ENCODE results near the gene DTX4. TPM values are rescaled to one million over a fixed set of nuclear protein-coding genes. Genes with fewer than 3 reads are reported as not detected.

Gene DTX4
- total RNA-seq, 2 experiments from 2014 or later = 0.93 to 1.0 TPM

DNA sequence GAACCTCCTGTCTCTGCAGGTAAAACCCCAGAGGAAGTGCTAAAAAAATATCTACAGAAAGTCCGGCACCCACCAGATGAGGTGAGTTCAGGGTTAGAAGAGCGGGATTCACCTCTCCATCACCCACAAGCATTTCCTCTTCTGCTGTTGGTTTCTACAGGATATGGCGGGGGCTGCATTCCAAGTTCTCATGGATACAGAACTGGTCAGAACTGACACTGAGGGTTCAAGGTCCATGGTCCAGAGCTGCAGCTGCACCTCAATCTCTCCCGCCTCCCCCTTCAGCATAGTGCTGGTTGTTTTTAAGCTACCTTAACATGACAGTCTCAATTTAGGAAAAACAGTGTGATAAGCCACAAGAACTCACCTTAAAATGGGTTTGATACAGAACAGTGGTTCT is 19.2 kb downstream of the DTX4 start:
- no peaks in the 10 kb centered on the region for H3K9me3 ChIP-seq (ENCODE audit: control insufficient read depth in 1 of 2, insufficient read depth in 1 of 2, low read length in 2 of 2)
- Mint-ChIP-seq H3K36me3 (ENCODE audit: low read depth) (peaks cover 4% of the 10 kb centered on the region), H3K9me3 (no peaks in the 10 kb centered on the region), H3K4me3 (no peak overlapping the region), H3K4me1 (ENCODE audit: low read depth) (no peaks in the 10 kb centered on the region), H3K27me3 (no peaks in the 10 kb centered on the region), H3K27ac (no peak overlapping the region)
- DNase-seq (no peak), ATAC-seq (ENCODE audit: poor library complexity) (no peak)
- no peaks in the 10 kb centered on the region for H3K36me3 ChIP-seq (ENCODE audit: insufficient read depth, low read length)
- H3K27me3 ChIP-seq (ENCODE audit: control insufficient read depth in 1 of 2, insufficient read depth in 2 of 2, low read length in 2 of 2) = no peaks in the 10 kb centered on the region
- no peak overlapping the region for H3K27ac ChIP-seq (ENCODE audit: low read depth in 1 of 2, low read length in 2 of 2)
- no peak overlapping the region for H3K4me3 ChIP-seq (ENCODE audit: low read length)
- intact Hi-C loops (cut with DNase I, micrococcal nuclease) = no loop called here
- peaks cover 5% of the 10 kb centered on the region for H3K4me1 ChIP-seq (ENCODE audit: insufficient read depth, low read length)
- TF ChIP-seq, protein P1, sequence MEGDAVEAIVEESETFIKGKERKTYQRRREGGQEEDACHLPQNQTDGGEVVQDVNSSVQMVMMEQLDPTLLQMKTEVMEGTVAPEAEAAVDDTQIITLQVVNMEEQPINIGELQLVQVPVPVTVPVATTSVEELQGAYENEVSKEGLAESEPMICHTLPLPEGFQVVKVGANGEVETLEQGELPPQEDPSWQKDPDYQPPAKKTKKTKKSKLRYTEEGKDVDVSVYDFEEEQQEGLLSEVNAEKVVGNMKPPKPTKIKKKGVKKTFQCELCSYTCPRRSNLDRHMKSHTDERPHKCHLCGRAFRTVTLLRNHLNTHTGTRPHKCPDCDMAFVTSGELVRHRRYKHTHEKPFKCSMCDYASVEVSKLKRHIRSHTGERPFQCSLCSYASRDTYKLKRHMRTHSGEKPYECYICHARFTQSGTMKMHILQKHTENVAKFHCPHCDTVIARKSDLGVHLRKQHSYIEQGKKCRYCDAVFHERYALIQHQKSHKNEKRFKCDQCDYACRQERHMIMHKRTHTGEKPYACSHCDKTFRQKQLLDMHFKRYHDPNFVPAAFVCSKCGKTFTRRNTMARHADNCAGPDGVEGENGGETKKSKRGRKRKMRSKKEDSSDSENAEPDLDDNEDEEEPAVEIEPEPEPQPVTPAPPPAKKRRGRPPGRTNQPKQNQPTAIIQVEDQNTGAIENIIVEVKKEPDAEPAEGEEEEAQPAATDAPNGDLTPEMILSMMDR (IDR thresholded peaks at IDR 0.05) = no peak
- ChIA-PET CTCF (no interaction called here), POLR2A (no interaction called here)

DNA sequence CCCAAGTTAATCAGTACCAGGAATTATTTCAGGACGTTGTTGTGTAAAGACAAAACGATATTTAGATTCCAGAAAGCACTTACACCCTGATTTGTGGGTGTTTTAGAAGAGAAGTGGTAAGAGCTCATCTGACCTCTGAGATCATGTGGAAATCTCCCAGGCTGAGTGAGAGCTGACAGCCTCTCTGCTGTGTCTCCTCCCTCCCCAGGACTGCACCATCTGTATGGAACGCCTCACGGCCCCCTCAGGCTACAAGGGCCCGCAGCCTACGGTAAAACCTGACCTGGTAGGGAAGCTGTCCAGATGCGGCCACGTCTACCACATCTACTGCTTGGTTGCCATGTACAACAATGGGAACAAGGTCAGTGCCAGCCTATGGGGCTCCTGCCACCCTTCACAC is 20.0 kb downstream of the DTX4 start:
- intact Hi-C loops (cut with DNase I, micrococcal nuclease) = no loop called here
- H3K9me3 ChIP-seq (ENCODE audit: control insufficient read depth in 1 of 2, insufficient read depth in 1 of 2, low read length in 2 of 2) = no peaks in the 10 kb centered on the region
- H3K4me3 ChIP-seq (ENCODE audit: low read length) = no peak overlapping the region
- Mint-ChIP-seq H3K36me3 (ENCODE audit: low read depth) (peaks cover 4% of the 10 kb centered on the region), H3K4me1 (ENCODE audit: low read depth) (no peaks in the 10 kb centered on the region), H3K9me3 (no peaks in the 10 kb centered on the region), H3K27me3 (no peaks in the 10 kb centered on the region), H3K27ac (no peak overlapping the region), H3K4me3 (no peak overlapping the region)
- no peaks in the 10 kb centered on the region for H3K36me3 ChIP-seq (ENCODE audit: insufficient read depth, low read length)
- H3K27ac ChIP-seq (ENCODE audit: low read depth in 1 of 2, low read length in 2 of 2) = no peak overlapping the region
- no peaks in the 10 kb centered on the region for H3K27me3 ChIP-seq (ENCODE audit: control insufficient read depth in 1 of 2, insufficient read depth in 2 of 2, low read length in 2 of 2)
- H3K4me1 ChIP-seq (ENCODE audit: insufficient read depth, low read length) = no peaks in the 10 kb centered on the region
- POLR2A ChIA-PET = no interaction called here
- no peak for ATAC-seq (ENCODE audit: poor library complexity)
- no peak for DNase-seq
- TF ChIP-seq, protein P1 (IDR thresholded peaks at IDR 0.05) = no peak
- CTCF ChIA-PET = no interaction called here

DNA sequence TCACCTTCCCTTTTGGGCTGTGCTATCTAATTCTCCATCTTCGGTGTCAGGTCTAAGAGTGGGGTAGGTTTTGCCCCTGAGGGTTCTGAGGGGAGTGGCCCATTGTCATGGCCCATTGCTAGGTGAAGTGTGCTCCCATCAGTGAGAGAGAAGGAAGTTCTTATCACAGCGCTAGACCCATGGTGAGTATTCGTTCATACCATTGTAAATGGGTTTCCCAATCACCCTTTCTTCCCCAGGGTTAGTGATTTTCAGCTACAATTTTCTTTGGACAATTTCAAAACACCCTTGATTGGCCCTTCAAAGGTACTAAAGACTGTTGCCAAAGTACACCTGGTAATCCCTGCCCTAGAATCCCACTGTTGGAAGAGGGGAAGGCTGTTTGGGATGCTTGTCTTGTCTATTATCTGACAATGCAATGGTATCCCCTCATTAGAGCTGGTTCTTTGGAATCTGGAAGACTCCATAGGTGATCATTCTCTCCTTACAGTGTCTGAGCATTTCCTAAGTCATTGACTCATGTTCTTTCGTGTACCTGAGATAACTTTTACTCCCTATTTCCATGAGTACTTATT is 20.6 kb downstream of the DTX4 start:
- Histone ChIP-seq H3K27me3 (ENCODE audit: control insufficient read depth in 1 of 2, insufficient read depth in 2 of 2, low read length in 2 of 2) (no peaks in the 10 kb centered on the region), H3K9me3 (ENCODE audit: control insufficient read depth in 1 of 2, insufficient read depth in 1 of 2, low read length in 2 of 2) (no peaks in the 10 kb centered on the region), H3K27ac (ENCODE audit: low read depth in 1 of 2, low read length in 2 of 2) (no peak overlapping the region), H3K4me1 (ENCODE audit: insufficient read depth, low read length) (no peaks in the 10 kb centered on the region), H3K36me3 (ENCODE audit: insufficient read depth, low read length) (no peaks in the 10 kb centered on the region), H3K4me3 (ENCODE audit: low read length) (no peak overlapping the region)
- Mint-ChIP-seq H3K27me3 (no peaks in the 10 kb centered on the region), H3K36me3 (ENCODE audit: low read depth) (peaks cover 4% of the 10 kb centered on the region), H3K9me3 (no peaks in the 10 kb centered on the region), H3K4me1 (ENCODE audit: low read depth) (no peaks in the 10 kb centered on the region), H3K4me3 (no peak overlapping the region), H3K27ac (no peak overlapping the region)
- intact Hi-C loops (cut with DNase I, micrococcal nuclease) = no loop called here
- DNase-seq (no peak), ATAC-seq (ENCODE audit: poor library complexity) (no peak)
- CTCF ChIA-PET = interaction anchor here (1.2 kb wide), 1 partner anchor 11 kb away, joined by 3 read pairs; no protein-coding TSS in a partner anchor
- POLR2A ChIA-PET = no interaction called here
- TF ChIP-seq, protein P1 (IDR thresholded peaks at IDR 0.05) = no peak
